NCI-H446 treated with DMSO at 0.1 percent for 48 hours (cell line): ENCODE results near the gene CDH1.

Experiments used
- DNase-seq: peaks from one replicate; lab custom pipeline; 2025; lab: John Stamatoyannopoulos, UW

CDH1 gene

DNA sequence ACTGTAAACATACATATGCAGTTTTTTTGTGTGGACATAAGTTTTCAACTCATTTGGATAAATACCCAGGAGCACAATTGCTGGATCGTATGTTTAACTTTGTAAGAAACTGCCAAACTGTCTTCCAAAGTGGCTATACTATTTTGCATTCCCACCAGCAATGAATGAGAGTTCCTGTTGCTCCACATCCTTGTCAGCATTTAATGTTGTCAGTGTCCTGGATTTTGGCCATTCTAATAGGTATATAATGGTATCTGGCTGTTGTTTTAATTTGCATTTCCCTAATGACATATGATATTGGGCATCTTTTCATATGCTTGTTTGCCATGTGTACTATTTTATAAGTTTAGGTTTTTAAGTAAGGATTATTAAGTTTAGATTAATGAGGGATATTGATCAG lies 120.4 kb downstream of the CDH1 start:
- no peak for DNase-seq

DNA sequence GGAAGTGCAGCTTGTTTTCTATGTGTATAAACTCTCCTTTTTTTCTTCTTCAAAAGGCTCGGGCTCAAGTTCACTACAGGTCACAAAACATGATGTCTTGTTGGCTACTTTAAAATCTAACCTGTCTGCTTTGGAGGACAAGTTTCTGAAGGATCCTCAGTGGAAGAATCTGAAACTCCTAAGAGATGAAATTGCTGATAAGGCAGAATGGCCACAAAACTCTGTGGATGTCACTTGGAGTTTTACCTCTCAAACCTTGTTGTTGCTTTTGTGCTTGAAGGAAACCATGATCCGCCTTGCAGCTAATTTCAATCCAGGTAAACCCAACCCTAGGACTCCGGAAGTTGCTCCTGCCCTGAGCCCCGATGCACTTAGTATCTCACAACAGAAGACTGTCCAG lies 122.7 kb downstream of the CDH1 start:
- no peak for DNase-seq

DNA sequence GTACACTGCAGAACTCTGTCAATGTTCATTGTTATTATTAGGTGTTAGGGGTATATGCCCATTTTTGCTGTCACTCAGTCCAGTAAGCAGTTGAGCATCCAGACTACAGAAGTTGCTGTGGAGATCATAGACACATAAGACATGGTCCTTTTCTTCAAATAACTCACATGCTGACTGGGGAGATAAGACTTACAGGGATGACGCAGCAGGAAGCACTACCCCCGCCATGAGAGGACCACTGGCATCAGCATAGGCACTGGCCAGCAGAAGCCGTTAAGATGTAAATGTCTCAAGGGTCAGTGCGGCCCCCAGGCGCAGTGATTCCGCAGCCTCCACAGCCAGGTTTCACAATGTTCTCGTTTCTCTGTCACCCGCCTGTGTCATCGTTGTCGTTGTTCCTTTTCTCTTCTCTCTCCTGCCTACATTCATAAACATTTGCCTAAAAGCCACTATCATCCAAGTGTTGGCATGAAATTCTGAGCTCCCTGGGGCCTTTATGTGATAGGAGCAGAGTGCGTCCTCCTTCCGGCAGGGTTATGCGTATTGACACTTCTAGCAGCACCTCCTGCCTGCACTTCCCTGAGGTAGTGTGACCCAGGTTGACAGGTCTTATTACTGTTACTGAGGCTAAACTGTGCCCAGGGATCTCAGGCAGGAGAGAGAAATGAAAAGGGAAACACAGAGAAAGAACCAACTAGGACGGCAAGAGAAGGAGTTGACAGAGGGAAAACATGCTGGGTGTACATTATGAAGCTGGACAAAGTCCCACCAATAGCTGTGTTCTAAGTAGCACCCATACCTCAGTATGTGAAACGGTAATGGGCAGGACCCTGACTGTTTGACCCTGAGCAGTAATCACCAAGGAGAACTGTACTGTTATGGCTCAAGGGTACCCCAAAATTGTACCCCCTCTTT lies 124.1 kb downstream of the CDH1 start:
- DNase-seq: no peak

DNA sequence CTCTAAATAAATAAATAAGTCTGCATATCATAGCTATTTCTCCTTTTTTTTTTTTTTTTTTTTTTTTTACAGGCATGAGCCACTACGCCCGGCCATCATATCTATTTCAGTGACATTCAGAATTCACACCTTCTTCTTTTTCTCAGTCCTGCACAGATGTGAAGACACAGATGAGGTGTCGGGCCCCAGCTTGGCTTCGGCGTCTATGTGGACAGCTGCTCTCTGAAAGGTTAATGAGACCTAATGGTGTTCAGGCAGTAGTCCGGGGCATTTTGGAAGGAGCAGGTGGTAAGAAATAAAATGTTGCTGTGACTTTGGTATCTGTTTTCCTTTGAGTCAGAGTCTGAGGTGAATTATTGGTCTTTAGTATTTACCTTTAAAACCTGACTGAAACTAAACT lies 129.8 kb downstream of the CDH1 start:
- no peak for DNase-seq

DNA sequence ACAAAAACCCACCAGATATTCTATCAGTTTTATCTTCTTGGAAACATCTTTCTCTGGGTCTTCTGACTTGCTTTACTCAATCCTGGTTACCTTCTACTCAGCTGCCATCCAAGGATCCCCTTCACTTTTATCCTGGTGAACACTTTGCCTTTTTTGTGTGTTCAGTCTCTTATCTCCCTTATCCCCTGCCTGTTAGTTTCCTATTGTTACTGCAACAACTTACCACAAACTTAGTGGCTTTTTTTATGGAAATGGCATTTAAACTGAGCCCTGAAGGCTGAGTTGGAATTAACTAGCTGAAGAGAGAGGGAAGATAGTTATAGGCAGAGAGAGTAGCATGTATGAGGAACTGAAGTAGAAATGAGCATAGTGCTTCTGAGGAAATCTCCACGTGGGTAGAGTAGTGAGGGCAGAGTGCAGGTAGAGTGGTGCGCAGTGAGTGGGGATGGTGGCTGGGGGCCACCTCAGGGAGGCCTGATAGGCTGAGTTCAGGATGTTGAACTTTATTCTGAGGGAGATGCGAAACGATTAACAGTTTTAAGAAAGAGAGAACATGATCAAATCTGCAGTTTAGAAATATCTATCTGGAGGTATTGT lies 132.5 kb downstream of the CDH1 start:
- DNase-seq: no peak

DNA sequence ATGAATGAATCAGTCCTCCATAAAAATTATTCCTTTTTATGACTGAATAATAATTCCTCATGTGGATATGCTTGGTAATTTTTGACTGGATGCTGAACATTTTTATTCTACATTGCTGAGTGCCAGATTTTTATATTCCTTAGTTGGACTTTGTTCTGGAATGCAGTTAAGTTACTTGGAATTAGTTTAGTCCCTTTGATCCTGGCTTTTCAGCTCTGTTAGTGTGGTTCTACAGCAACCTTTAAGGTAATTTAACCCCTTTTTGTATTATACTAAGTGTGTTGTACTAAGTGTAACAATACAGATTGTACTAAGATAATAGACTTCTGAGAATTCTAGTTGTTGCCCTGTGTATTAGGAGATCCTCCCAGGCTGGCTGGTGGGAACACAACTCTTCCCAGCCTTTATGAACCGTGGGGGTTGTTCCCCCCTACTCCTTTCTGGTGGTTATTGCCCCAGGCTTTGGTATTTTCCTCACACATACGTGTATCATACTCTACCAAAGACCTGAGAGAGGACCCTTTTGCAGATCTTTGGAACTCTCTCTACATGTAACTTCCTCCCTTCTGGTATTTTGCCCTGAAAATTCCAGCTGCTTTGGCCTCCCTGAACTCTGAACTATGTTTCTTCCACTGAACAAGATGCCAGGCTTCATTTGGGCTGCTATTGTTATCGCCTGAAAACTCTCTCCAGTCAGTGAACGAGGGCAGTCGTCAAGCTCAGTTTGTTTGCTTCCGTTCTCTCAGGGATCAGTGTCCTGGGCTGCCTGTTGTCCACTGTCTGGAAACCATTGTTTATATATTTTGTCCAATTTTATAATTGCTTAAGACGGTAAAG lies 136.8 kb downstream of the CDH1 start:
- DNase-seq: no peak

DNA sequence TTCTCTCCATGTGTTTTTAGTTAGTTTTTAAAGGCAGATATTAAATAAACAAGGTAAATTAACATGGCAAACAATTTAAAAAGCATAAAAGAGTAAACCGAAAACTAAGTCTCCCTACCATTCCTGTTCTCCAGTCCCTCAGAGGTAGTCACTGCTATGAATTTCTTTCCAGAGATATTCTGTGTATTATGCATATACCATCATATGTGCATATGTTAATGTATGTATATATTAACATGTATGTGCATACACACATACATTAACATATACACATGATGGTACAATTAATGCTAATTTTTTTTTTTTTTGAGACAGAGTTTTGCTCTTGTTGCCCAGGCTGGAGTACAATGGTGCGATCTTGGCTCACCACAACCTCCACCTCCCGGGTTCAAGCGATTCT lies 138.8 kb downstream of the CDH1 start:
- DNase-seq: no peak

DNA sequence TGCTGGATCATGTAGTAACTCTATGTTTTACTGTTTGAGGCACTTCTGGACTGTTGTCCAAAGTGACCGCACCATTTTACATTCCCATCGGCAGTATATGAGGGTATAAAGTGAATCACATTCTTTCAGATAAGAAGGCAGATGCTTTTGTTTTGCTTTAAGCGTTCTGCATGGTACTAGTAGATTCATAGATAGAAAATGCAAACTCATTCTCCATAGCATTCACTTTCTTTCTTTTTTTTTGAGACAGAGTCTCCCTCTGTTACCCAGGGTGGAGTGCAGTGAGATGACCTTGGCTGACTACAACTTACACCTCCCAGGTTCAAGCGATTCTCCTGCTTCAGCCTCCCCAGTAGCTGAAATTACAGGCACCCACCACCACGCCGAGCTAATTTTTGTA lies 146.6 kb downstream of the CDH1 start:
- DNase-seq: no peak

DNA sequence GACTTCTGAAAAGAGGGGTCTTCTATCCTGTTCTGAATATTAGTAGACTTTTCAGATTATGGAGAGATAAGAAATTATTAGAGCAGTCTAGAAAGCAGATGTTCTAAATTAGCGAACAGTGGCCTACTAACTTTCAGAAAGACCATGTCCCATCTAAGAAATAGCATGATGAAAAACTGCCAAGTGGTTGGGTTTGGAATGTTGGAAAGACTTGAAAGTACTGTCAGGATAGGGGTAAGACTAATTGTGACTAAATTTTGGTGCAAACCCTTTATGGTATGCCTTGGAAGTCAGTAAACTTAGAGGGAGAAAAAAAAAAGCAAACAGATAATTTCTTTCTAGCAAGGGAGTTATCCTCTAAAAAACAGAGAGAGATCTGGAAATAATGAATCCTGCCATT lies 147.3 kb downstream of the CDH1 start:
- no peak for DNase-seq
